GM19238 (cell line): ENCODE data around the gene ANXA9.

Experiments
- DNase-seq: peaks from one replicate; pipeline ENCODE4 v3.0.0; 2011; ENCODE audit warnings: low spot score; ENCODE audit not compliant: insufficient read length

Gene ANXA9

DNA sequence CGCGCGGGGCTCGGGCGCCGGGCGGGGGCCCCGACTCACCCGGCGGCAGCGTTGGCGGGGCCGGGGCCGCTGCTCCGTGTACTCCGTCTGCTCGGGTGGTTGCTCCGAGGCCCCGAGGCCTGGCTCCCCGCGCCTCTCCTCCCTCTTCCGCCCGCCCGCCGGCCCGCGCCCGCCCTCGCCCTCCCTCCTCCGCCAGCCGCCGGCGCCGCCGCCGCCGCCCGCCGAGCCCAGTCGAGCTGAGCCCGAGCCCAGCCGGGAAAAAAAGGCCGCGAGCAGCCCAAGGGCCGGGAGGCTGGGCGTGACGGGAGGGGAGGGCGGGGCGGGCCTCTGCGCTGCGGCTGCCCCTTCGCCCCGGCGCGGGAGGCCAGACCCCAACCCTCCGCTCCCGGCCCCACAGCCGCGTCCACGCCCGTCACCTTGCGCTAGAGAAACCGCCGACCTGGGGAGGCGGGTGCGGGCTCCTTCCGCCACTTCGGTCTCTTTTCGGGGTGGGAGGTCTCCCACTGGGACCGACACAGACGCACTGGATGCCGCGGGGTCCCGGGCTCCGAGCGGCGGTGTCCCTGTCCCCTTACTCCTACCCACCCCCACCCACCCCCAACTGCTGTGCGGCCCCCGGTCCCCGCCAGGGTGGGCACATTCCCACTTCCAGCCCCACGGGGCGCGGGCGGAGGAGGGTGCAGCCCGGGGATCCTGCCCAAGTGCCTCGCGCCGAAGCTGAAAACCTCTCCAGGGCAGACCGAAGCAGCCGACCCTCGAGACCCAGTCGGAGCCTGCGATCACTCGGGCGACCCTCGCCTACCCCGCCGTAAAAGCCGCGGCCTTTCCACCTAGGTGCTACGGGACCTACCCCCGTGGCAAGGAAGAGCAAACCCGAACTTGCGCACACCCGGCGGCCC lies 7.3 kb upstream of the ANXA9 start, which contains the start of gene CERS2:
TSS of gene CERS2 (minus strand) at position 256 of the 899 bp plus-strand sequence. CDS start 5,745 bp downstream, outside the sequence.
- DNase-seq = peak; percentile 74

DNA sequence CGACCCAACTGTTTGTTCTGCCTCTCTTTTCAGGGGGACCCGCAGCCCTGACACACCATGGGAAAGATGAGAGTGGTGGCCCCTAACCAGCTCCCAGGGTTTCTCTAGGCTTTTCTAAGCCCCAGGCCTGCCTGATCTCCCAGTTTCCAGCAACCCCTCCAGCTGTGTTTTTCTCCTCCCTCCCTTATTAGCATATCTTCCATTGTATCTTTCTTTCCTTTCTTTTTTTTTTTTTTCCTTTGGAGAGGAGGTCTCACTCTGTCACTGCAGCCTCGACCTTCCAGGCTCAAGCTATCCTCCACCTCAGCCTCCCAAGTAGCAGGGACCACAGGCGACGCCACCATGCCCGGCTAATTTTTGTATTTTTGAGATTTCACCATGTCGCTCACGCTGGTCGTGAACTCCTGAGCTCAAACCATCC lies 5.7 kb upstream of the ANXA9 start:
- DNase-seq = no peak

DNA sequence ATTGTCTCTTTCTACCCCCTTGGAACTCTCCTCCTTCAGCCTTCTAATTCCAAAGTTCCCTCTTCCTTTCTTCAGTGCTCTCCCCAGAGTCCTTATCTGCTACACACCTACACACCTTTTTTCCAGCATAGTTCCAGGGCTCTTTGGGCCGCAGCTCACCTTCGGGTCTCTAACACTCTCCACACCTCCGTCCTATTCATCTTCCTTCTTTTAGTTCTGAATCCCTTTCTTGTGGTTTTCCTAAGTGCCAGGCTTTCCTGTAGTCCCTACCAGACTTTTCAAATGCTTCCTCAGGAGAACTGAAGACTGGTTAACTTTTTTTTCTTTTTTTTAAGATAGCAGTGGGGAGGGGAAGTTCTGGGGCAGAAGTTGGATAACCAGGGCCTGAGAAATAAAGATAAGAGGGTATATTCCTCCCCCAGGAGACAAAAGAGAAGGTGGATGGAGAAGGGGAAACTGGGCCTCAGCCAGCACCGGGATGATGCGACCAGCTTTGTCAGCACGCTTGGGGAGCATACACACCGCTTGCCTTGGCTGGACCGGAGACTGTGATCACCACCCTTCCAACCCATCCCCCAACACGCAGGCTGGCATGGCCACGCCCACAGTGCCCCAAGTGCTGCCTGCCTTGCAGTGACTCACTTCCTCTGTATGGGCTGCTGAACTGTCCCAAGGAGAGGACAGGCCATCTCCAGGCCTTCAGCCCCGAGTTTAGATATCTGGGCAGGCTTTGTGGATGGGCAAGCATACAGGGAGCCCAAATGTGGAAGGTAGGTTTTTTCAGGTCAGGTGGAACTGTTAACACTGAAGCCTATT lies 5.0 kb upstream of the ANXA9 start:
- no peak for DNase-seq

DNA sequence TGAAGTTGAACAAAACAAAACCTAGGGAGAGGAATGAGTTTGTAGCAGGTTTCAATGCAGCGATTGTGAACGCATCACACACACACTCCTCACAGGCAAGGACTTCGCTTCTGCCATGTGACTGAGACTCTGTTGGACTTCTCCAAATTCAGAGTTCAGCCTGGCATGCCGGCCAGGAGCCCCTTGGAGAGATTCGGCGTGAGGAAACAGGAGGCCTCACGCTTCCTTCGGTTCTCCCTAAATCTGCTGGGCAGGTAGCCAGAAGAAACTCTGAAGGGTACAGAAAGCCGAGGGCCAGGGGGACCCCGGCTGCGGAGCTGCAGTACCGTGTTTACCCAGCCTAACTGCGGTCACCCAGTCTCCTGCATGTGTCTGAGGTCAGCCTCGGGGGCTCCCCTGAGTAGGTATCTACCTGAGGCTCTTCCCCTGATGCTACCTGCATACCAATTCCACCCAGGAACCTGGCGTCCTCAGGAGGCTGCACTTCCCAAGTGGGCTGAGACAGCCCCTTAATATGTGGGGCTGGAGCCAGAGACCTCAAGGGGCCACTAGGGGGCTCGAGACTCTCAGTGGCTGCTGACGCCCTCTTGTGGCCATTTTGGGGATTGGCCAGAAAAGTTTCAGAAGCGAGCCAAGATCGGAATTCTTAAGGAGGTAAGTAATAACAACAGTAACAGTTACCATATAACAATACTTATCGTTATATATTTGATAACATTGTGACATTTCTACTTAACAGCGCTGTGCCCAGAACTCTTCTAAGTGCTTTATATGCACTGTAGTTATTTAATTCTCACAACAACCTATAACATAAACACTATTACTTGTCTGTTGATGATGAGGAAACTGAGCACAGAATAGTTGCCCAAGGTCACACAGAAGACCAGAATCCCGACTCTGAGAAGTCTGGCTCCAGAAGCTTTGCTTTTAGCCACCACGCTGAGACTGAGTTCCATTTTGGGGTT lies 2.7 kb upstream of the ANXA9 start:
- peak; percentile 87 for DNase-seq

DNA sequence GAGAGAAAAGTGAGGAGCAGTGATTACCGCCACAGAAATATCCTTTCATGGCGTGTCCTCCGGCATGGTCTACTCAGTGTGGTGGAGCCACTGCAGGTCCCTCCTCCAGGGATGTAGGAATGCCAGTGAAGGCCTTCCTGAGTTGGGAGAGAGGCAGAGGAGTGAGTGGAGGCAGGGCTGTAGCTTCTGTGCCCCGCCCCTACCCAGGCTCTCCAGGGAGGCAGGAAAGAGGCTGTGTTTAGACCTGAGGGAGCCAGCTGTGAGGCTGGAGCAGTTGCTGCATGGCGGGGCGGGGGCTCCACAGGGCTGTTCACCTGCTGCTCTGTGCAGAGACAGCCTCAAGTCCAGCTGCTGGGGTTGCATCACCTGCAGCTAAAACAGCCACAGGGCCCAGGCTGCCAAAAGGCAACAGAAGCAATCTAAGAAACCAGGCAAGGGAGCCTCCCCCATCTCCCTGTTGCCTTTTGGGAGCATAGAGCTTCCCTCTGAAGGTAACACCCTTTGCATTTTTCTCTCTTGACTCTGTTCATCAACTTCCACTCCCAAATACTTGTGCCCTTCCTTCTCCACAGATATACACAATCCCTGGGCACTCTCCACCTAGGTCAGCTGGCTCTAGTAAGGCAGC lies 801 bp upstream of the ANXA9 start:
- DNase-seq = no peak

DNA sequence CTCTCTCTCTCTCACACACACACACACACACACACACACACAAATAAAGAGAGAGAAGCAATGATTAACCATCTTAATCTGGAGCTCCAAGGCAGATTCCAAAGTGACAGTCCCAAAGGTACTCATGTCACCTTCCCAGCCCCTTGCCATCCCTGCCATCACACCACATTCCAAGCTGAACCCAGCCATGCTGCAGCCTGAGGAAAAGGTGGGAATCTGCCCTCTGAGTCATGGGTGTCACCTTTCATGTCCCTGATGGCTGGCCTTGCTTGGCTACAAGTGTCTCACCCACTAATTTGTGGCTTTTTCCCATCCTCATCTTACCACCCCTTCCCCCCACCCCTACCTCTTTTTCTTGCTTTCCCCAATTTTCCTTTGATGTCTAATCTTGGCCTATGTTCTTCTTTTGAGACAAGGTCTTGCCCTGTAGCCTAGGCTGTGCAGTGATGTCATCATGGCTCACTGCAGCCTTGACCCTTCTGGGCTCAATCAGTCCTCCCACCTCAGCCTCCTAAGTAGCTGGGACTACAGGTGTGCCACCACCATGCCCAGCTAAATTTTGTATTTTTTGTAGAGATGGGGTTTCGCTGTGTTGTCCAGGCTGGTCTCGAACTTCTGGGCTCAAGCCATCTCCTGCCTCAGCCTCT lies 3.2 kb downstream of the ANXA9 start:
- DNase-seq = no peak

DNA sequence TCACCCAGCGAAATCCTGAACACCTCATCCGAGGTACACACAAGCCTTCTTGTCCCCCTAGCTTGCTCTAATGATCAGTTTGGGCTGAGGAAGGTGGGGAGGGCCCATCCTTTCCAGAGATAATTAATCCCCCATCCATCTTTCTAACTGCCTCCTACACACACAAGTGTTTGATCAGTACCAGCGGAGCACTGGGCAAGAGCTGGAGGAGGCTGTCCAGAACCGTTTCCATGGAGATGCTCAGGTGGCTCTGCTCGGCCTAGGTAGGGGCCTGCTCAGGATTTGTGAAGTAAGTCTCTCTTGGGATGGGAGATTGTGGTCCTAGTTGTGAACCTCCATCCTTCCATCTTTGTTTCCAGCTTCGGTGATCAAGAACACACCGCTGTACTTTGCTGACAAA lies 5.8 kb downstream of the ANXA9 start:
- no peak for DNase-seq

DNA sequence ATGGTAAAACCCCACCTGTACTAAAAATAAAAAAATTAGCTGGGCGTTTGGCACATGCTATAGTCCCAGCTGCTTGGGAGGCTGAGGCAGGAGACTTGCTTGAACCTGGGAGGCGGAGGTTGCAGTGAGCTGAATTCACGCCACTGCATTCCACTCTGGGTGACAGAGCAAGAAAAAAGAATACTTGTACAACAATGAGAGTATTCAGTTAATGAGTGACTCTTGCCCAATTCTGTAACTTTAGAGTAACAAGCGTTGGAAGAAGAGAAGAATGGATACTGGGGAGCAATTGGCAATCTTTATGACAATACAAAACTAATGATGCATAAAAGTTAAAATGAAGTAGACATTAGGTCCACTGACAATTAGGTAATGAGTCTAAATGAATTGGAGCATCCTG lies 10.5 kb downstream of the ANXA9 start:
- DNase-seq = no peak

DNA sequence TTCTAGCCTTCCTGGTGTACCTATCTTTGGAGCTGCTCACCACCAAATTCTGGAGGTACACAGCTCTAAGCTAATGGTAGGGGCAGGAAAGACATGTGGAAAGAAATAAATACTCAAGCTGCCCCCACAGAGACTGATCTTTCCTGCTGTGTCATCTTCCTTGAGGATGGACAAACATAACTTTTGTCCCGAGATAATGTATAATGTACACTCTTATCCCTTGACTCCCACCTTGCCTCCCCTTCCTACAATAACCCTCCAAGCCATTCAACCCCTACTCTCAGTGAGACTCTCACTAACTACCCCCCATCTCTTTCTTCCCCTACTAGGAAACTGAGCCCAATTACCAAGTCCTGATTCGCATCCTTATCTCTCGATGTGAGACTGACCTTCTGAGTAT lies 12.2 kb downstream of the ANXA9 start:
- no peak for DNase-seq

DNA sequence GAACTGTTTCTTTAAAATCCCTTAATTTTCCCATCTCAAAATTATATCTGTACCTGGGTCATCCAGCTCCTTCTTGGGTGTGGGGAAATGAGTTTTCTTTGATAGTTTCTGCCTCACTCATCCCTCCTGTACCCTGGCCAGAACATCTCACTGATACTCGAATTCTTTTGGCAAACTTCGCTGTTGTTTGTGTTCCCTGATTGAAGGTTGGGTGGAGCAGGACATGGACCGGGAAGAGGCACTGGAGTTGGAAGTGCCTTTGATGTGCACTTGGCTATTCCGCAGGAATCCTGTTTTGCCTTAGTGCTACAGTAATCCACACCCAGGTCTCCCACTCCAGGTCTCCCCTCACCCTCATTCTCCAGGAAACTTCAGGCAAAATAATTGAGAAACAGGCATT lies 13.4 kb downstream of the ANXA9 start:
- no peak for DNase-seq

DNA sequence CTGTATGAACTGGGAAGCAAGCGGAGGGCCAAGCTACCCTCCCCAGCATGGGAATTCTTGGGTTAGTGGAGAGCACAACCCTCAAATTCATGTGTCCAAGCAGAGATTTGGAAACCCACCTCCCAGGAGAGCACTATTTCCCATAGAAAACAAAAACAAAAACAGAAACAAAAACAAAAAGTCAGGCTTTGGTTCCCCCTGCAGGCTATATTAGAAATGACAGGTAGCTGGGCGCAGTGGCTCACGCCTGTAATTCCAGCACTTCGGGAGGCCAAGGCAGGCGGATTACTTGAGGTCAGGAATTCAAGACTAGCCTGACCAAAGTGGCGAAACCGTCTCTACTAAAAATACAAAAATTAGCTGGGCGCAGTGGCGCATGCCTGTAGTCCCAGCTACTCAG lies 13.8 kb downstream of the ANXA9 start:
- DNase-seq = no peak

DNA sequence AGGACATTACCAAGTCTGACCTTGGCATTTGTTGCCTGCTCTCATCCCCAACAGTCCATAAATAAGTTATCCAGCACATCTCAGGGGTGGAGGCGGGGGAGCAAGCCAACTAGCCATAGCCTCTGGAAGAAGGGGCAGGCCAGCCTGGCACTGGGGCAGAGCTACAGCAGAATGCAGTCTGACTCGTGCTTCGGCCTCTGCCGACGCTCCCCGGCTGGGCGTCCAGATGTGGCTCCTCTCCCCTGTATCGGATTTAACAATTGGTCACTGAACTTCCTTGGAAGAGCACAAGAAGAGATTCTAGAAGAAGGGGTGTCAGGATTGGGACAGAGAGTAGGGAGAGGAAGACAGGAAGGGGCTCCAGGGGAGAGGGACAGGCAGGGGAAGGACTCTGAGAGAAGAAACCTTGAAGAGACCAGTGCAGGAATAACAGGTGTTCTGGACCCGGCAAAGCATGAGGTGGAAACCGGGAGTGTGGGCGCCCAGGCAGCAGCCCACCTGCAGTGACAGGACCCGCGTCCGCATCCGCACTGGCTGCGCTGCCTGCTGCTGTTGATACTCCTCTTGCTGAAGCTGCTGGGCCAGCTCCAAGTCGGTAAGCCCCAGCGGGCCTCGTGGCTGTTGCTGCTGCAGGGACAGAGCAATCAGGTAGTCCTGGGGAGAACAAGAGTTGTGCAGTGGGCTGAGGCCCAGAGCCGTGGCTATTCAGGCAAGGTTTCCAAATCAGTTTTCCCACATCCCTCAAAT lies 15.2 kb downstream of the ANXA9 start:
- DNase-seq = no peak

DNA sequence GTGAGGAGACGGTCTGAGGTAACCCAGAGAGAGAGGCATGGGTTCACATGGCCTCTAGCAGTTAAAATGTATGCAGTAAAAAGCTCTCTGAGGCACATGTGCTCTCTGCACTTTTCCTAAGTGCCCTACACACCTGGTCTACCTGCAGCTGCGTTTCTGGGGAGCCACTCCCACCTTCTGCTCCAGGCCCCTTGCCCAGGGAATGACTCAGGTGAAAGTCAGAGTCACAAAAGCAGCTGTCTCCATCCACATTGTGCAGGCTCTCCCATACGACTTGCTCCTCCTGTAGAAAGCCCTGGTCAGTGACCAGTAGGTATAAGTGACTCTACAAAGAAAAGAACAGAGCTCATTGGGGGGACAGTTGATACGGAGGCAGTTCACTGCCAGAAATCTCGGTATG lies 15.9 kb downstream of the ANXA9 start:
- DNase-seq = no peak

DNA sequence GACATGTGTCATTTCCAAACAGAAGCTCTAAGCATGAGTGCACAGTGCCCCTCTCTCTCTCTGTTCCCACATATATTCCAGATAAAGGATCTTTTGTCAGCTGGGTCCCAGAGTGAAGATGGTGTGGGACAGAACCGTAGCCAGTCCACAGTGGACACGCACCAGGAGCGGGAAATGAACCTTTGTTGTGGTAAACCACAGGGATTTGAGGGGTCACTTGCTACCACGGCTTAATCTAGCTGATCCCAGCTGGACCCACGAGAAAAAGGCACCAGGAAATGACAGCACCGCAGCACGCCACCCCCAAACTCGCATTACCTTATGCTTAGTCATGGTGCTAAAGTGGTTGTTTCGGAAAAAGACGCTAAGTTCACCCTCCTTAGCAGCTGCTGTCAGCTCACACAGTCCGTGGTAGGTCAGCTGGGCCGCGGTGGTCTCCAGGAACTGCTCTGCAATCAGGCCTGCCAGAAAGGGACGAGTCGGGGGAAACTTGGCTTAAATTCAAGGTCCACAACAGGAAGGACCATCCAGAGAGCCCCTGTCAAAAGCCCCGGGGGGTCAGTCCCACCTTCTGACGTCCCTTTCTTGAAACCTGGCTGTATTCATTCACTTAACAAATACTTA lies 17.1 kb downstream of the ANXA9 start:
- no peak for DNase-seq

DNA sequence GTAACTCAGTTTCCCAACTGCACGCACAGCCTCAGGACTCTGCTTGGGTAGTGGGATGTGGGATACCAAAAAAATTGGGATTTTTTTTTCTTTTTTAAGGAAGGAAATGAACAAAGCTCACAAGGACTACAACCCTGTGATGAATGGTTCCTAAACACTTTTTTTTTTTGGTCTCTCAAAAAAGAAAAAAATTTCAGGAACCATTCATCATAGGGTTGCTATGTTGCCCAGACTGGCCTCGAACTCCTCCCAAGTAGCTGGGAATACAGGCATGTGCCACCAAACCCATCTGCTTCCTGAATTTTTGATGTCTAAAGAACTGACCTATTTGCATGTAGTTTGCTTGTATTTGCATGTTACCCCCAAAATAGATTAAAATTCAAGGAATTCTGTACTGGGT lies 17.8 kb downstream of the ANXA9 start:
- DNase-seq = no peak

DNA sequence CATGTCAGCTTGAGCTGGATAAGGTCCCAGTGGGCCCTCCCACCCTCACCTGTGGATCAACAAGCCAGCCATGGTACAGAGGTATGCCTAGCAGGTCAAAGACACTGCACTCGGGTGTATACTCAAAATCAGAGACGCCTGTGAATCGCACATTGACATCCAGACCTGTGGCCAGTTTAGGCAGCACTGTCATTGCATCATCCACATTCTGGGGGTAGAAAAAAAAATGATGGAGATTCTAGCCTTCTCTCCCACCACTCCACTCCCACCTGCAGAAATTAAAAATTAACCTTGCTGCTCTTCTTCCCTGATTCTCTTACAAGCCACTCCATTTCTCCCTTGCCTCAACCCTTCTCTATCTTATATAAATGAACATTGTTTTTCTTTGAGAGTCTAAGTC lies 18.3 kb downstream of the ANXA9 start:
- no peak for DNase-seq

DNA sequence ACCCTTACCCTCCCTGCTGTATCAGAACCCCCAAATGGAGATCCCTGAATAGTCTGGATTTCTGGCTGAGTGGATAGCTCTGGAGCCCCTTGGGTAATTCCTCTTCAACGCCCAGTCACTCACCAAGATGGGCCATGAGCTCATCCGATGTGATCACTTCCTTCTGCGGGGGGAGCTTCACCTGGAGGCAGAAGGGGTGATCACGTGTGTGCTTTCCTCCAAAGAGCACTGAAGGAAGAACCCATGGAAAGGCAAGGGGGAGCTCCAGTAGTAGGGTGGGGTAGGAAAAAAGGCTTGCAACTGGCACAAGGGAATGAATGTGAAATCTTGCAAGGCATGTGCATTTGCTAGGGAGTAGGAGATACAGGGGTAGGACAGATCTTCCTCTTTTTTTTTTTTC lies 19.5 kb downstream of the ANXA9 start:
- no peak for DNase-seq

DNA sequence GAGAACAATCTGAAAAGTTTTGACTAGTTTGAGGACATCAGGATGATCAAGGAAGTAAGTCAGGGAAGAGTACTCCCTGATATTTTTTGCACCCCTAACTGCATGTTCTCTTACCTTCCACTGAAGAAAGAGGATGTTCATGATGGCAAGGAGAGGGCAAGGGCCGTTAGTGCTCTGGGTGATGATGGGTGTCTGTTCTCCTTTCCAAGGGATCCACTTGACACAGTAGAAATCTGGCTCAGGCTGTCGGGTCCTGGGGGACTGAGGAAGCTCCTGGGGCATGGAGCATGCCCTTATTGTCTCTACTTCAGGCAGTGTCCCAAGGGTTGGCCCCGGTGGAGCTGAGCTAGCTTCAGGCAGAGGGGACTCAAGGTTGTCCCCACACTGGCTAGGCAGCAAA lies 20.0 kb downstream of the ANXA9 start:
- no peak for DNase-seq

DNA sequence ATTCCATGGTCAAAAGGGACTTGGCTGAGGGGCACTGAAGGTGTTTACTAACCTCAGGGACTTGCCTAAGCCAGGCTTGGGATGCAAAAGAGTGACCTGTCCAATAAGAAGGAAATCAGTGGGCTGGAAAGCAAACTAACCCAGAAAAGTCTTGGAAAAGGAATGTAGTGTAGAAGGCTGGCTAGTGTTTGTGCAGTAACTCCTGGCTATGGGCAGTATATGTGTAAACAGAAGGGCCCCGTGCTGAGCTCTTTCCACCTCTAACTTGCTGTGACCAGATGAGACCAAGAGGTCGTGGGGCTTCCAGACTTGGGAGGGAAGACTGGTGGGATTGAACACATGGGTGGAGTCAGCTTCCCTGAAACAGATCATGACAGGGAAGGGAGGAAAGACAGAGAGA lies 20.5 kb downstream of the ANXA9 start:
- DNase-seq = no peak
